GM19238 (cell line): ENCODE measurements around the gene RAP1GAP2.

Experiments used
- DNase-seq: peaks from one replicate; pipeline ENCODE4 v3.0.0; 2011; ENCODE audit warnings: low spot score; ENCODE audit not compliant: insufficient read length

The RAP1GAP2 gene

GRCh38 chr17:2786176-2786881 is 9.9 kb upstream of the RAP1GAP2 start:
- DNase-seq, result peak; percentile 89

GRCh38 chr17:2789700-2790099 is 6.5 kb upstream of the RAP1GAP2 start:
- DNase-seq, result no peak

GRCh38 chr17:2792366-2793169 is 3.7 kb upstream of the RAP1GAP2 start:
- no peak for DNase-seq

DNA sequence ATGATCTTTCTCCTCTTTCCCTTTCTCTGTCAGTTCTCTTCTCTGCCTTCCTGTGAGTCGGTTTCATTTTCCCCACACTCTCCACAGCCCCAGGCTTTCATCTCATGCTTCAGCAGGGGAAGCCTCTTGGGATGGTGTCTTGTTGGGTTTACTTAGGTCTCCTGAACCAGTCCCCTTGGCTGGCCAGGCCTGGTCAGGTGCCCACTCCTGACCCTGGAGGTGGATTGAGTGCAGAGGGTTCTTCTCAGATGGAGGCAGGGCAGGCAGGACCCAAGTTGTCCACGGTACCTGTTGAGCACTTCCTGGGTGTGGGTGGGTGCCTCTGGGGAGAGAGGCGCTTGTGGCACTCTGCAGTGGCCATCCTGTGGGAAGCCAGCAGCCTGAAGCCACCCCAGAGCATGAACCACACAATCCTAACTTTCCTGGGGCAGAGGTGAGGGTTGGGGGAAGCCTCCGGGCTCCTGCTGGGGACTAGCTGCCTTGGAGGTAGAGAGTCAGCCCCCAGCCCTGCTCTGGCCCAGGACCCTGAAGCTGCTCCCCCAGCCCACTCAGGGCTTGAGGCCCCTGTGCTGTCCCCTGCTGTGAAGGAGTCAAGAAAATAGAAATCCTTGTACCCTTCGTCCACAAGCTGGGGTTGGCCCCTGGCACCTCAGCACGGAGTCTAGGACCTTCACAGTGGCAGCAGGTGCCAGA is 2.0 kb upstream of the RAP1GAP2 start:
- no peak for DNase-seq

GRCh38 chr17:2795441-2796163 is 636 bp upstream of the RAP1GAP2 start:
- DNase-seq, result no peak

DNA sequence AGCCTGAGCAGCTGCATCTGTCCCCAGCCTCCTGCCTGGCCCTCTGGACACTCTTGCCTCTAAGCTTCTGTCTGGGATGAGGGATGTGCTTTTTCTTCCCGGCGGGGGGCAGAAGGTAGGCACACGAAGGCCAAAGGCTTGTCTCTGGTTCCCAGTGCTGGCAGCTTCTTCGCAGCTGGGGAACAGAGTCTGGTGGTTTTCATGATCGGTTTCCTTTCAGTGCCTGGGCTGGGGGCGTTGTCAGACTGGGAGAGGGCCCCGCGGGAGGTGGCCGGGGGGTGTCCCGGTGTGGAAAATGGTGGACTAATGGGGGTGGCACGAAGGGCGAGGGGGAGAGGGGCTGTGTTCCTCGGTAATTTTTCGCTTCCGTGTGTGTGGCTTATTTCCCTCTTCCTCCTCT is 988 bp downstream of the RAP1GAP2 start:
- no peak for DNase-seq

DNA sequence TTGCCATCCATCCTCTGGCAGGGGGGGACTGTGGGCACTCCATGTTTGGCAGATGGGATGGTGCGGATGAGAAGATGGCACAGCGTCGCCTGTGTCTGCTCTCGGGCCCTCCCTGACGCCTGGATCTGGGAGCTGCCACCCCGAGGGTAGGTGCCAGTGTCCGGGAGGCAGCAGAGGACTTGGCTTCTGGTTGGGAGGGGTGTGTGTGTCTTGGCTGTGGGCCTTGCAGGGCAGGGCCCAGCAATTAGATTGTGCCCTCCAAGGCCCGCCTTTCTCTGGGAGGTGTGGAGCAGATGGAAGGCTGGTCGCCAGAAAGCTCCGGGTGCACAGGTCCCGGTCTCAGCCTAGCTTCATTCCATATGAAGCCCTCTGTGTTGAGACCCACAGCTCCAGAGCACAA is 1.4 kb downstream of the RAP1GAP2 start:
- no peak for DNase-seq

DNA sequence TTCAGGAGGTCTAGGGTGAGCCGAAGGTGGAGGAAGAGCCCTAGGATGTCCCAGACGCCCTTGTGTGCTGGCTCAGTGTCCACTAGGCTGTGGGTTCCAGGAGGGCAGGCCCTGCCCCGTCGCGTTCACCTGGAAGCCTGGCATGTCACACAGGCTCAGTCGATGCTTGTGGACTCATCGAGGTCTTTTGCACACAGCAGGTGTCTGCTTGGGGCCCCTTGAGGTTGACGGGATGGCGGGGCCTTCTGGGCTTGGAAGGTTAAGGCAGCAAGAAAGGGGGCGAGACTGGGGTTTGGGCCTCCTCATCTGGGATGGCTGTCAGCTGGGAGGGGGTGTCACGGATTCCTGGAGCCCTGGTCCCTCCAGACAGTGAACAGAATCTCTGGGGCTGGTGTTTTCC is 1.9 kb downstream of the RAP1GAP2 start:
- no peak for DNase-seq

GRCh38 chr17:2798678-2799077 is 2.4 kb downstream of the RAP1GAP2 start:
- no peak for DNase-seq

DNA sequence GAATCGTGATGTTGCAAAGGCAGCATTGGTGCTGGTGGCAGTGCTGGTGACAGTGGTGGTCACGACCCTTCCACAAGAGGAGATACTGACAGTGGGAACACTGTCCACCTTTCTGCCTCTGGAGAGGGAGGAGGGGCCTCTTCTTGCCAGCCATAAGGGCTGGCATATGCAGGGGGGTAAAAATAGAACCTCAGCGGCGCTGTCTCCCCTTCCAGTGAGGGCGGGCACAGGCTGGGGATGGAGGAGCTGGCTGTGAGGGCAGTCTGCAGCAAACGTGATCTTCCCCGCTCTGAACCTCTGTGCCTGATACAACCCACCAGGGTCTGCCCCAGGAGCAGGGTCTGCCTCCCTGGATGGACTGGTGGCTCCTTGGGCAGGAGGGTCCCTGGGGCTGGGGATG is 3.4 kb downstream of the RAP1GAP2 start:
- DNase-seq, result no peak

GRCh38 chr17:2800367-2800766 is 4.1 kb downstream of the RAP1GAP2 start:
- DNase-seq, result no peak

DNA sequence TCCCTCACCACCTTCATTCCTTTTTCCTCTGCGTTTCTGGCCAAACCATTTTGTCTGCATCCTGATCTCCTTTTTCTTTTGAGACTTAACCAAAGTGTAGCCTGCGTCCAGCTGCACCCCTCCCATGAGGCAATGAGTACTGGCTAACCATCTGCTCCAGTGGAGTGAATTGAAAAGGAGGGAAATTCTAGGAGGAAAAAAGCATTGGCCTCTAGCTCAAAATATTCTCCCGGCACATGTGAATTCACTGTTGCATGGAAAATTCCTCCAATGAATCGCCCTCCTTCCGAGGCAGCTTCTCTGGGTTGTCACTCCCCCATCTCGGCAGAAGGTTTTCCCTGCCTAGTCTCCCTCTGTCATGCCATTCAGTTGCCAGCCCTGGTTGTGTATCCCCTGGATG is 5.6 kb downstream of the RAP1GAP2 start:
- no peak for DNase-seq

DNA sequence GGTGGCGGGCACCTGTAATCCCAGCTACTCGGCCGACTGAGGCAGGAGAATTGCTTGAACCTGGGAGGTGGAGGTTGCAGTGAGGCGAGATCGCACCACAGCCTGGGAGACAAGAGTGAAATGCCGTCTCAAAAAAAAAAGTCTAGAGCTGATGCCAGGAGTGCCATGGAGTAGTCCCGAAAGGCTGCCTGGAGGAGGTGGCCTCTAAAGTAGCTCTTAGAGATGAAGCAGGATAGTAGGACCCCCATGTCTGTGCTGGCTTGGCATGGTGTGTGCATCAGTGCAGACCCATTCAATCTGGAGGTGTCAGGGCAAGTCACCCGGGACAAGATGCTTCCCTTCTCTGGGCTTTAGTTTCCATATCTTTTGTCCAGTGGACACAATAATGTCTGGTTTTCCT is 6.3 kb downstream of the RAP1GAP2 start:
- no peak for DNase-seq

GRCh38 chr17:2803386-2803785 is 7.1 kb downstream of the RAP1GAP2 start:
- no peak for DNase-seq

- DNase-seq, result no peak
Measured at GRCh38 chr17:2803971-2804370, 7.7 kb downstream of the RAP1GAP2 start.

GRCh38 chr17:2804912-2805311 is 8.7 kb downstream of the RAP1GAP2 start:
- no peak for DNase-seq

DNA sequence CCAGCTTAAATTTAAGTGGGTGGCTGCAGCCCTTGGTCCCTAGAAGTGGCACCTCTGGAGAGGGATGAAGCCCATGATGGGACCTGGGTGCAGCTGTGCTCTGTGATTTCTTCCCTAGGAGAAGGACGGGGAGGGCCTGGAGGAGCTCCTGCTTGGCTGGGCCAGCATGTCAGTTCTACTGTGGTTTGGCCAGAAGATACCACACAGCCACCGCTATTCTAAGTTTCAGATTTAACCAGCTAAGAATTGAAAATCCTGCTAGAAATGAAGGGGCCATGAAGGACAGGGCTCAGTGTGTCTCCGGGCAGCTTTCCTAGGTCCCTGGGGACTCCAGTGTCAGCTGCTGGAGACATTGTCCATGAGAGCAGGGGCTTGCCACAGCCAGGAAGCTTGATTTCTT is 9.7 kb downstream of the RAP1GAP2 start:
- DNase-seq, result no peak

GRCh38 chr17:2808367-2809335 is 12.4 kb downstream of the RAP1GAP2 start:
- DNase-seq, result no peak

DNA sequence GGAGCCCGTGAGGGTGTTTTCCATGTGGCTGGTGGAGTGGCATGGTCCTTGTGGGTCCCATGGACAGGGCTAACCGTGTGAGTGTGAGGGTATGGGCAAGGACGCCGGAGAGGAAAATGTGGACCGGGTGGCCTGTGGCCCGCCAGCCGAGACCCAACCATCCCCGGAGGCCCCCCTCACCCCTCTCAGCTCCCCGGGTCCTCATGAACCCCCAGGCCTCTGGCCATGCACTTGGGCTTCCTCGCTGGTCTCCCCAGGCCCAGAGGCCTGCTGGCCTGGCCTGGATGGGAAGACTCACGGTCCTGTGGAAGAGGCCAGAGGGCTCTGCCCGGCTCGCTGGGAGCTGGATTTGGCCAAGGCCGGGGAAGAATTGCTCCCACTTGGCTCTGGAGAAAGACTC is 13.1 kb downstream of the RAP1GAP2 start:
- no peak for DNase-seq

DNA sequence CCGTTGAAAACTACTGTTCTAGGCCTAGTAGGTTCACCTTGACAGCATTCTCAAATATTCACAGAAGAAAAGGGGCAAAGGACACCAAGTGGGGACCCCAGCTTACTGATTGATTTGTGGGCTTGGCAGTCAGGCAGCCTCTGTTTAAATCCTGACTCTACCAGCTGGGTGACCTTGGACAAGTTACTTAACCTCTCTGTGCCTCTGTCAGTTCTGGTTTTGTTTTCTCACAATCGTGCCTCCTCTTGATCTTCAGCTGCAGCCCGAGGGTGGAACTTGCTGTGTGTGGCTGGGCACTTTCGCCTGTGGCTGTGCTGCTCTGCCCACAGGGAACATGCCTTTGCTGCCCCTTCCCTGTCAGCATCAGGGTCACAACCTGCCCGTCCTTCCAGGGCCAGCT is 17.8 kb downstream of the RAP1GAP2 start:
- no peak for DNase-seq
